Astrocyte of the cerebellum (primary cell): Measurements from ENCODE around the gene WNT3.

Source experiments
- DNase-seq: peaks from one replicate; pipeline ENCODE4 v3.0.0-alpha.2; 2011; ENCODE audit warnings: low read depth
- H3K4me3 ChIP-seq: 2 replicates; pipeline ENCODE4 v1.5.1; 2011; ENCODE audit warnings: mild to moderate bottlenecking, low read depth, low read length, moderate library complexity
- CTCF ChIP-seq: IDR thresholded peaks from 2 replicates; pipeline ENCODE4 v1.5.1; 2012; ENCODE audit warnings: low read length, low read depth, moderate library complexity, mild to moderate bottlenecking; ENCODE audit errors: missing control alignments
- in situ Hi-C: cut with HindIII; loops from 2 replicates; pipeline ENCODE4 v1.10.0; 2017; ENCODE audit warnings: low sequenced_read_pairs

WNT3 gene

GRCh38 chr17:46791531-46791930 lies 27.0 kb downstream of the WNT3 start:
- no peak overlapping the region for H3K4me3 ChIP-seq
- no peak for DNase-seq
- no peak for TF ChIP-seq CTCF
- in situ Hi-C loops, result no loop called here

GRCh38 chr17:46790216-46790615 lies 28.3 kb downstream of the WNT3 start:
- no peak for TF ChIP-seq CTCF
- H3K4me3 ChIP-seq, result no peak overlapping the region
- in situ Hi-C loops, result no loop called here
- DNase-seq, result no peak

- DNase-seq, result no peak
- in situ Hi-C loops, result no loop called here
- H3K4me3 ChIP-seq, result no peak overlapping the region
- no peak for TF ChIP-seq CTCF
Observed at GRCh38 chr17:46789610-46790009, 28.9 kb downstream of the WNT3 start.

- TF ChIP-seq CTCF, result no peak
- in situ Hi-C loops, result no loop called here
- H3K4me3 ChIP-seq, result no peak overlapping the region
- DNase-seq, result no peak
Observed at GRCh38 chr17:46788796-46789195, 29.7 kb downstream of the WNT3 start.

GRCh38 chr17:46788300-46788699 lies 30.2 kb downstream of the WNT3 start:
- TF ChIP-seq CTCF, result no peak
- in situ Hi-C loops, result no loop called here
- DNase-seq, result no peak

GRCh38 chr17:46787478-46787877 lies 31.0 kb downstream of the WNT3 start:
- in situ Hi-C loops, result no loop called here
- DNase-seq, result no peak
- TF ChIP-seq CTCF, result no peak
- no peak overlapping the region for H3K4me3 ChIP-seq

More at GRCh38 chr17:46788300-46788699, 30.2 kb downstream of the WNT3 start:
- H3K4me3 ChIP-seq, result no peak overlapping the region

- DNase-seq, result no peak
- H3K4me3 ChIP-seq, result no peak overlapping the region
- in situ Hi-C loops, result no loop called here
- no peak for TF ChIP-seq CTCF
Observed at GRCh38 chr17:46785696-46786095, 32.8 kb downstream of the WNT3 start.
